ENCODE results near the gene PPP4R4. TPM values are rescaled to one million over a fixed set of nuclear protein-coding genes. Genes with fewer than 3 reads are reported as not detected.
"Not testable (repeated sequence)": the region's sequence is repeated elsewhere in the genome, so short reads cannot be mapped to it uniquely, and the experiment has no call there.

PPP4R4 gene
- total and polyA plus RNA-seq, 4 donors, result 1.6 to 25.9 (median 3.8) TPM

GRCh38 chr14:94244182-94244581, 70.1 kb downstream of the PPP4R4 start:
- Histone ChIP-seq H3K4me1 (ENCODE audit: control insufficient read depth in 5 of 5, insufficient read depth in 5 of 5, low read length in 5 of 5) (no peaks in the 10 kb centered on the region), H3K27me3 (ENCODE audit: control insufficient read depth in 3 of 3, insufficient read depth in 3 of 3, low read length in 2 of 3) (no peaks in the 10 kb centered on the region), H3K9ac (ENCODE audit: insufficient read depth in 1 of 2, low read length in 2 of 2) (no peak overlapping the region), H3K4me3 (no peak overlapping the region), H3K27ac (ENCODE audit: low read depth in 1 of 2, low read length in 1 of 2) (no peak overlapping the region), H3K9me3 (ENCODE audit: control insufficient read depth in 4 of 4, insufficient read depth in 3 of 4, low read length in 3 of 4) (no peaks in the 10 kb centered on the region), H3K36me3 (ENCODE audit: control insufficient read depth in 4 of 4, insufficient read depth in 4 of 4, low read length in 4 of 4) (no peaks in the 10 kb centered on the region)
- DNase-seq (no peak), ATAC-seq (ENCODE audit: insufficient read depth, low FRiP score) (no peak)
- WGBS, 2 donors, result 88 to 93% methylated on average over 2 of the region's 2 CpGs
- no peak for TF ChIP-seq CTCF (IDR thresholded peaks at IDR 0.05; ENCODE audit: control extremely low read depth, extremely low read depth)

- H3K9me3 ChIP-seq (ENCODE audit: control insufficient read depth in 4 of 4, insufficient read depth in 3 of 4, low read length in 3 of 4); H3K27me3 ChIP-seq (ENCODE audit: control insufficient read depth in 3 of 3, insufficient read depth in 3 of 3, low read length in 2 of 3); ATAC-seq (ENCODE audit: insufficient read depth, low FRiP score); H3K36me3 ChIP-seq (ENCODE audit: control insufficient read depth in 4 of 4, insufficient read depth in 4 of 4, low read length in 4 of 4); H3K27ac ChIP-seq (ENCODE audit: low read depth in 1 of 2, low read length in 1 of 2); H3K9ac ChIP-seq (ENCODE audit: insufficient read depth in 1 of 2, low read length in 2 of 2); DNase-seq; H3K4me3 ChIP-seq; H3K4me1 ChIP-seq (ENCODE audit: control insufficient read depth in 5 of 5, insufficient read depth in 5 of 5, low read length in 5 of 5): not testable (repeated sequence)
- WGBS, 2 donors, result 87 to 90% methylated on average over 3 of the region's 3 CpGs
These were observed 90.1 kb downstream of the PPP4R4 start for GRCh38 chr14:94264195-94264594.

- H3K4me1 ChIP-seq (ENCODE audit: control insufficient read depth in 5 of 5, insufficient read depth in 5 of 5, low read length in 5 of 5), result no peaks in the 10 kb centered on the region
- H3K27me3 ChIP-seq (ENCODE audit: control insufficient read depth in 3 of 3, insufficient read depth in 3 of 3, low read length in 2 of 3), result no peaks in the 10 kb centered on the region
- no peak overlapping the region for H3K9ac ChIP-seq (ENCODE audit: insufficient read depth in 1 of 2, low read length in 2 of 2)
- no peak for ATAC-seq (ENCODE audit: insufficient read depth, low FRiP score)
- H3K36me3 ChIP-seq (ENCODE audit: control insufficient read depth in 4 of 4, insufficient read depth in 4 of 4, low read length in 4 of 4), result no peaks in the 10 kb centered on the region
- H3K9me3 ChIP-seq (ENCODE audit: control insufficient read depth in 4 of 4, insufficient read depth in 3 of 4, low read length in 3 of 4), result peaks cover 0 to 3% (median 0%) of the 10 kb centered on the region in 4 donors
- no peak overlapping the region for H3K4me3 ChIP-seq
- H3K27ac ChIP-seq (ENCODE audit: low read depth in 1 of 2, low read length in 1 of 2), result no peak overlapping the region
- WGBS, 2 donors, result 92 to 100% methylated on average over 1 of the region's 1 CpG
- no peak for TF ChIP-seq CTCF (IDR thresholded peaks at IDR 0.05; ENCODE audit: control extremely low read depth, extremely low read depth)
- DNase-seq, result no peak
These were observed 93.2 kb downstream of the PPP4R4 start for GRCh38 chr14:94267352-94267751.

- not testable (repeated sequence) for DNase-seq; H3K27ac ChIP-seq (ENCODE audit: low read depth in 1 of 2, low read length in 1 of 2); H3K9ac ChIP-seq (ENCODE audit: insufficient read depth in 1 of 2, low read length in 2 of 2); H3K4me3 ChIP-seq; H3K9me3 ChIP-seq (ENCODE audit: control insufficient read depth in 4 of 4, insufficient read depth in 3 of 4, low read length in 3 of 4); H3K36me3 ChIP-seq (ENCODE audit: control insufficient read depth in 4 of 4, insufficient read depth in 4 of 4, low read length in 4 of 4); ATAC-seq (ENCODE audit: insufficient read depth, low FRiP score); H3K4me1 ChIP-seq (ENCODE audit: control insufficient read depth in 5 of 5, insufficient read depth in 5 of 5, low read length in 5 of 5); H3K27me3 ChIP-seq (ENCODE audit: control insufficient read depth in 3 of 3, insufficient read depth in 3 of 3, low read length in 2 of 3)
- 88 to 89% methylated on average over 7 of the region's 7 CpGs for WGBS, 2 donors
These were observed 94.5 kb downstream of the PPP4R4 start for GRCh38 chr14:94268582-94268981.

GRCh38 chr14:94269156-94269555, 95.0 kb downstream of the PPP4R4 start:
- TF ChIP-seq CTCF (IDR thresholded peaks at IDR 0.05; ENCODE audit: control extremely low read depth, extremely low read depth), result no peak
- Histone ChIP-seq H3K4me3 (no peak overlapping the region), H3K9ac (ENCODE audit: insufficient read depth in 1 of 2, low read length in 2 of 2) (no peak overlapping the region), H3K9me3 (ENCODE audit: control insufficient read depth in 4 of 4, insufficient read depth in 3 of 4, low read length in 3 of 4) (no peaks in the 10 kb centered on the region), H3K36me3 (ENCODE audit: control insufficient read depth in 4 of 4, insufficient read depth in 4 of 4, low read length in 4 of 4) (no peaks in the 10 kb centered on the region), H3K4me1 (ENCODE audit: control insufficient read depth in 5 of 5, insufficient read depth in 5 of 5, low read length in 5 of 5) (no peaks in the 10 kb centered on the region), H3K27ac (ENCODE audit: low read depth in 1 of 2, low read length in 1 of 2) (no peak overlapping the region), H3K27me3 (ENCODE audit: control insufficient read depth in 3 of 3, insufficient read depth in 3 of 3, low read length in 2 of 3) (no peaks in the 10 kb centered on the region)
- no peak for DNase-seq
- 88 to 89% methylated on average over 10 of the region's 10 CpGs for WGBS, 2 donors
- ATAC-seq (ENCODE audit: insufficient read depth, low FRiP score), result no peak

GRCh38 chr14:94276898-94277561, 102.9 kb downstream of the PPP4R4 start:
- H3K9me3 ChIP-seq (ENCODE audit: control insufficient read depth in 4 of 4, insufficient read depth in 3 of 4, low read length in 3 of 4); H3K9ac ChIP-seq (ENCODE audit: insufficient read depth in 1 of 2, low read length in 2 of 2); H3K36me3 ChIP-seq (ENCODE audit: control insufficient read depth in 4 of 4, insufficient read depth in 4 of 4, low read length in 4 of 4); ATAC-seq (ENCODE audit: insufficient read depth, low FRiP score); H3K27me3 ChIP-seq (ENCODE audit: control insufficient read depth in 3 of 3, insufficient read depth in 3 of 3, low read length in 2 of 3); H3K4me3 ChIP-seq; H3K27ac ChIP-seq (ENCODE audit: low read depth in 1 of 2, low read length in 1 of 2); H3K4me1 ChIP-seq (ENCODE audit: control insufficient read depth in 5 of 5, insufficient read depth in 5 of 5, low read length in 5 of 5): not testable (repeated sequence)
- 83% methylated on average over 11 of the region's 11 CpGs for WGBS, 2 donors
- DNase-seq, result peak in 1 of 3 donors; percentile 1

Data from lung (tissue), 12 donors.